Calu3 (cell line): Measurements from ENCODE around the gene ALAD. TPM values are rescaled to one million over a fixed set of nuclear protein-coding genes. Genes with fewer than 3 reads are reported as not detected.

ENCODE experiments used
- BruUV-seq: library from RNA; stranded (reverse); fragments of 400-500 nt; replicated peaks from 2 replicates; lab custom pipeline; 2021; lab: Mats Ljungman, UMichigan
- CTCF ChIA-PET: fragments of 300-600 bp; sonication (Branson Sonifier 250); formaldehyde crosslinking; loops from one replicate; lab custom pipeline; 2022; ENCODE audit warnings: antibody characterized with exemption; lab: Charles Lee
- DNase-seq: peaks from one replicate; pipeline ENCODE4 v3.0.0; 2022
- H3K27ac Mint-ChIP-seq: one replicate; pipeline ENCODE4 v1.8.0; 2022; ENCODE audit warnings: mixed read lengths; ENCODE audit not compliant: unreplicated experiment
- H3K27me3 Mint-ChIP-seq: one replicate; pipeline ENCODE4 v1.8.0; 2022; ENCODE audit warnings: mixed read lengths; ENCODE audit not compliant: unreplicated experiment
- H3K36me3 Mint-ChIP-seq: one replicate; pipeline ENCODE4 v1.8.0; 2022; ENCODE audit warnings: mild to moderate bottlenecking, moderate library complexity, mixed read lengths; ENCODE audit not compliant: insufficient read depth, unreplicated experiment
- H3K4me1 Mint-ChIP-seq: one replicate; pipeline ENCODE4 v1.8.0; 2022; ENCODE audit warnings: mild to moderate bottlenecking, low read depth, mixed read lengths; ENCODE audit not compliant: unreplicated experiment
- H3K4me3 Mint-ChIP-seq: one replicate; pipeline ENCODE4 v1.8.0; 2022; ENCODE audit warnings: mild to moderate bottlenecking, low read depth, moderate library complexity, mixed read lengths; ENCODE audit not compliant: unreplicated experiment
- H3K9me3 Mint-ChIP-seq: one replicate; pipeline ENCODE4 v1.8.0; 2022; ENCODE audit warnings: low read depth, mixed read lengths; ENCODE audit not compliant: unreplicated experiment
- CTCF ChIP-seq: fragments of 200-600 bp; IDR thresholded peaks from one replicate; pipeline ENCODE4 v1.8.0; 2022; ENCODE audit warnings: antibody characterized with exemption; ENCODE audit not compliant: unreplicated experiment
- intact Hi-C: fragments of 100-400 bp; cut with micrococcal nuclease; formaldehyde crosslinking; loops from one replicate; pipeline ENCODE4 v1.10.0; 2022; ENCODE audit not compliant: unreplicated experiment
- total RNA-seq: library from RNA; stranded (reverse); gene quantifications from 2 replicates; pipeline ENCODE4 v1.2.3, GENCODE V29; 2022

Gene ALAD
- total RNA-seq, 1 experiment from 2014 or later = 20.6 TPM

- Mint-ChIP-seq H3K9me3 (no peaks in the 10 kb centered on the region), H3K27ac (no peak overlapping the region), H3K4me1 (peaks cover 16% of the 10 kb centered on the region), H3K4me3 (no peak overlapping the region), H3K36me3 (peaks cover 13% of the 10 kb centered on the region), H3K27me3 (no peaks in the 10 kb centered on the region)
- CTCF ChIA-PET = no interaction called here
- intact Hi-C loops = no loop called here
- no TSS peak for BruUV-seq
- DNase-seq = no peak
- TF ChIP-seq CTCF = no peak
Observed at GRCh38 chr9:113391917-113392316, 9.2 kb downstream of the ALAD start.

GRCh38 chr9:113390192-113390960, 10.7 kb downstream of the ALAD start:
- Mint-ChIP-seq H3K27me3 (no peaks in the 10 kb centered on the region), H3K9me3 (no peaks in the 10 kb centered on the region), H3K27ac (no peak overlapping the region), H3K4me3 (no peak overlapping the region), H3K4me1 (peaks cover 21% of the 10 kb centered on the region), H3K36me3 (peaks cover 13% of the 10 kb centered on the region)
- intact Hi-C loops = no loop called here
- TF ChIP-seq CTCF = no peak
- CTCF ChIA-PET = no interaction called here
- no peak for DNase-seq
- BruUV-seq = no TSS peak

- BruUV-seq = no TSS peak
- Mint-ChIP-seq H3K4me3 (no peak overlapping the region), H3K4me1 (peaks cover 21% of the 10 kb centered on the region), H3K9me3 (no peaks in the 10 kb centered on the region), H3K36me3 (peaks cover 13% of the 10 kb centered on the region), H3K27ac (no peak overlapping the region), H3K27me3 (no peaks in the 10 kb centered on the region)
- no peak for DNase-seq
- intact Hi-C loops = loop anchor here (5.0 kb wide), 1 partner anchor 47 kb away; the partner anchor contains the start of gene WDR31
- no peak for TF ChIP-seq CTCF
- CTCF ChIA-PET = no interaction called here
Observed at GRCh38 chr9:113389451-113389850, 11.6 kb downstream of the ALAD start.

GRCh38 chr9:113388833-113389232, 12.3 kb downstream of the ALAD start:
- DNase-seq = no peak
- H3K4me3 Mint-ChIP-seq = no peak overlapping the region
- H3K27ac Mint-ChIP-seq = no peak overlapping the region
- H3K36me3 Mint-ChIP-seq = peaks cover 13% of the 10 kb centered on the region
- no peak for TF ChIP-seq CTCF
- BruUV-seq = no TSS peak
- peaks cover 21% of the 10 kb centered on the region for H3K4me1 Mint-ChIP-seq
- H3K27me3 Mint-ChIP-seq = no peaks in the 10 kb centered on the region
- intact Hi-C loops = loop anchor here (5.0 kb wide), 1 partner anchor 47 kb away; the partner anchor contains the start of gene WDR31
- no peaks in the 10 kb centered on the region for H3K9me3 Mint-ChIP-seq
- CTCF ChIA-PET = no interaction called here
